NT2/D1 (cell line): ENCODE measurements around the gene PLA2G4D.

ENCODE experiments used
- DNase-seq: peaks from one replicate; pipeline ENCODE4 v3.0.0-alpha.2; 2011; ENCODE audit warnings: low read depth, low spot score
- H3K27me3 ChIP-seq: 2 replicates; pipeline ENCODE4 v1.6.0; 2011; ENCODE audit warnings: mild to moderate bottlenecking; ENCODE audit not compliant: insufficient read length, insufficient read depth
- H3K36me3 ChIP-seq: 2 replicates; pipeline ENCODE4 v1.6.1; 2011; ENCODE audit warnings: mild to moderate bottlenecking, low read length, mixed read lengths; ENCODE audit not compliant: insufficient read depth, insufficient read length
- H3K4me1 ChIP-seq: 2 replicates; pipeline ENCODE4 v1.5.1; 2011; ENCODE audit not compliant: insufficient read depth, insufficient read length
- H3K4me3 ChIP-seq: 2 replicates; pipeline ENCODE4 v1.5.1; 2011; ENCODE audit warnings: low read depth; ENCODE audit not compliant: insufficient read length
- H3K9ac ChIP-seq: 2 replicates; pipeline ENCODE4 v1.6.0; 2011; ENCODE audit warnings: low read depth; ENCODE audit not compliant: insufficient read length
- H3K9me3 ChIP-seq: 2 replicates; pipeline ENCODE4 v1.5.1; 2011; ENCODE audit warnings: mild to moderate bottlenecking, low read length; ENCODE audit not compliant: insufficient read depth
- SUZ12 ChIP-seq: IDR thresholded peaks from 2 replicates; pipeline ENCODE4 v1.6.1; 2011; ENCODE audit not compliant: insufficient read length, insufficient read depth; ENCODE audit errors: extremely low read depth
- YY1 ChIP-seq: IDR thresholded peaks from 2 replicates; pipeline ENCODE4 v1.6.1; 2011; ENCODE audit not compliant: insufficient read length, insufficient read depth
- ZNF274 ChIP-seq: IDR thresholded peaks from 2 replicates; pipeline ENCODE4 v1.6.1; 2011; ENCODE audit warnings: mild to moderate bottlenecking, low read depth, low read length

PLA2G4D gene, protein sequence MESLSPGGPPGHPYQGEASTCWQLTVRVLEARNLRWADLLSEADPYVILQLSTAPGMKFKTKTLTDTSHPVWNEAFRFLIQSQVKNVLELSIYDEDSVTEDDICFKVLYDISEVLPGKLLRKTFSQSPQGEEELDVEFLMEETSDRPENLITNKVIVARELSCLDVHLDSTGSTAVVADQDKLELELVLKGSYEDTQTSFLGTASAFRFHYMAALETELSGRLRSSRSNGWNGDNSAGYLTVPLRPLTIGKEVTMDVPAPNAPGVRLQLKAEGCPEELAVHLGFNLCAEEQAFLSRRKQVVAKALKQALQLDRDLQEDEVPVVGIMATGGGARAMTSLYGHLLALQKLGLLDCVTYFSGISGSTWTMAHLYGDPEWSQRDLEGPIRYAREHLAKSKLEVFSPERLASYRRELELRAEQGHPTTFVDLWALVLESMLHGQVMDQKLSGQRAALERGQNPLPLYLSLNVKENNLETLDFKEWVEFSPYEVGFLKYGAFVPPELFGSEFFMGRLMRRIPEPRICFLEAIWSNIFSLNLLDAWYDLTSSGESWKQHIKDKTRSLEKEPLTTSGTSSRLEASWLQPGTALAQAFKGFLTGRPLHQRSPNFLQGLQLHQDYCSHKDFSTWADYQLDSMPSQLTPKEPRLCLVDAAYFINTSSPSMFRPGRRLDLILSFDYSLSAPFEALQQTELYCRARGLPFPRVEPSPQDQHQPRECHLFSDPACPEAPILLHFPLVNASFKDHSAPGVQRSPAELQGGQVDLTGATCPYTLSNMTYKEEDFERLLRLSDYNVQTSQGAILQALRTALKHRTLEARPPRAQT

DNA sequence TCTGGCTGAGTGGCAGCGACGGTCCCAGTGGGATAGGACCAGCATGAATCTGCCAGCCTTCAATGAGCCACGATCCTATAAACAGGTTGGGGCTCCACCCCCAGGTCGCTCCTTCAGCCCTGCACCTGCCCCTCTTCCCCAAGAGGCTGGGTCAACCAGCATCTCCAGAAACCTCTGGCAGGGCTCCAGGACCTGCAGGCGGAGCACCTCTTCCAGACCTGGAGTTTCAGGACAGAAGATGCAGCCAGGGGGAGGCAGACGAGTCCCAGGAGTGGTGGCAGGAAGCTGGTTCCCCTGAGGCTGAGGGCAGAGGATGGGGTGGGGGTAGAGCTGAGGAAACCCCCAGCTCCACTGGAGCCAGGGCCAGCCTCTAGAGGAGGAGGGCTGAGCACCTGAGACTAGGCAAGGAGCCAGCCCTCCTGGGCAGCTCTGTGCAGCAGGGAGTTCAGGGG lies at the start of gene PLA2G4D:
Gene PLA2G4D (minus strand): TSS at position 51 of the 452 bp plus-strand sequence. CDS start 103 bp downstream, outside the sequence.
- Histone ChIP-seq H3K9ac (no peak within 1 kb of the TSS), H3K36me3 (no peaks in the 10 kb centered on the region), H3K4me3 (no peak within 1 kb of the TSS), H3K9me3 (no peaks in the 10 kb centered on the region), H3K4me1 (peaks cover 16% of the 10 kb centered on the region), H3K27me3 (no peaks in the 10 kb centered on the region)
- no peak for TF ChIP-seq ZNF274
- no peak for TF ChIP-seq SUZ12
- no peak for TF ChIP-seq YY1
- no peak for DNase-seq

DNA sequence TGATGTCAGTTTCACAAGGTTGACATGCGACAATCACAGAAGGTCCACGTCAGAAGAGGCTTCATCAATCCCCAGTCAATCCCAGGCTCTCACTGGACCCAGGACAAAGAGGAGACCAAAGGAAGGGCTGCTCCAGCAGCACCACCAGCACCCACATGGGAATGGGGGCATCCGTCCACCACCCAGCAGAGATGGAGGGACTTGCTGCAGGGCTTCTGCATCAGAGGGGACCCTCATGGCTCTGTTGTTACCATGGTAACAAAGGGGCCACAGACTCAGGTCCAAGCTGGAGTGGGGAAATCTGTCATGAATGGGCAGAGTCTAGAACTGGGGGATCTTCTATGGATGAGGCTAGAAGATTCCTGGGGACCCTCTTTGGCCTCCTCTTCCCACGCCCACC lies 49.0 kb upstream of the PLA2G4D start:
- Histone ChIP-seq H3K4me1 (peaks cover 13% of the 10 kb centered on the region), H3K4me3 (no peak overlapping the region), H3K36me3 (no peaks in the 10 kb centered on the region), H3K9ac (no peak overlapping the region), H3K27me3 (no peaks in the 10 kb centered on the region), H3K9me3 (peaks cover 16% of the 10 kb centered on the region; the same call in 1 of the 2 replicates)
- DNase-seq: no peak
- TF ChIP-seq YY1 (no peak), SUZ12 (no peak), ZNF274 (no peak)

GRCh38 chr15:42141795-42142667 lies 47.7 kb upstream of the PLA2G4D start:
- no peak for DNase-seq
- Histone ChIP-seq H3K9me3 (peaks cover 18% of the 10 kb centered on the region; the same call in 1 of the 2 replicates), H3K4me3 (no peak overlapping the region), H3K27me3 (no peaks in the 10 kb centered on the region), H3K4me1 (peaks cover 8% of the 10 kb centered on the region), H3K36me3 (no peaks in the 10 kb centered on the region), H3K9ac (no peak overlapping the region)
- TF ChIP-seq ZNF274 (no peak), YY1 (no peak), SUZ12 (no peak)

GRCh38 chr15:42141246-42141645 lies 46.9 kb upstream of the PLA2G4D start:
- H3K4me3 ChIP-seq: no peak overlapping the region
- no peak overlapping the region for H3K9ac ChIP-seq
- peaks cover 18% of the 10 kb centered on the region; the same call in 1 of the 2 replicates for H3K9me3 ChIP-seq
- H3K27me3 ChIP-seq: no peaks in the 10 kb centered on the region
- DNase-seq: no peak
- no peaks in the 10 kb centered on the region for H3K36me3 ChIP-seq
- peaks cover 5% of the 10 kb centered on the region for H3K4me1 ChIP-seq
- TF ChIP-seq ZNF274: no peak
- TF ChIP-seq SUZ12: no peak

GRCh38 chr15:42140383-42141070 lies 46.2 kb upstream of the PLA2G4D start:
- TF ChIP-seq YY1: no peak
- TF ChIP-seq ZNF274: no peak
- no peak for TF ChIP-seq SUZ12
- Histone ChIP-seq H3K9ac (no peak overlapping the region), H3K4me1 (no peaks in the 10 kb centered on the region), H3K4me3 (no peak overlapping the region), H3K36me3 (no peaks in the 10 kb centered on the region), H3K27me3 (no peaks in the 10 kb centered on the region), H3K9me3 (peaks cover 18% of the 10 kb centered on the region; the same call in 1 of the 2 replicates)
- DNase-seq: no peak

GRCh38 chr15:42139596-42139995 lies 45.2 kb upstream of the PLA2G4D start:
- H3K9me3 ChIP-seq: peaks cover 18% of the 10 kb centered on the region; the same call in 1 of the 2 replicates
- H3K4me3 ChIP-seq: no peak overlapping the region
- no peaks in the 10 kb centered on the region for H3K4me1 ChIP-seq
- no peak for TF ChIP-seq YY1
- no peak for TF ChIP-seq SUZ12
- TF ChIP-seq ZNF274: no peak
- H3K27me3 ChIP-seq: no peaks in the 10 kb centered on the region
- H3K36me3 ChIP-seq: no peaks in the 10 kb centered on the region
- no peak for DNase-seq
- H3K9ac ChIP-seq: no peak overlapping the region
